Muscle of leg (tissue), 11 donors: ENCODE results near the gene SLC22A15. TPM values are rescaled to one million over a fixed set of nuclear protein-coding genes. Genes with fewer than 3 reads are reported as not detected.
"Not testable (repeated sequence)": the region's sequence is repeated elsewhere in the genome, so short reads cannot be mapped to it uniquely, and the experiment has no call there.

Experiments used
- DNase-seq: peaks from one replicate; pipeline ENCODE4 v3.0.0; 2013
- H3K27ac ChIP-seq: one replicate; pipeline ENCODE4 v1.5.1; 2013; ENCODE audit warnings: mild to moderate bottlenecking, low read length, control low read depth
- H3K27me3 ChIP-seq: one replicate; pipeline ENCODE4 v1.6.1; 2013; ENCODE audit warnings: low read length; ENCODE audit not compliant: control insufficient read depth, insufficient read depth
- H3K36me3 ChIP-seq: one replicate; pipeline ENCODE4 v1.6.1; 2013; ENCODE audit warnings: low read length; ENCODE audit not compliant: control insufficient read depth, insufficient read depth
- H3K4me1 ChIP-seq: one replicate; pipeline ENCODE4 v1.6.1; 2013; ENCODE audit warnings: low read length; ENCODE audit not compliant: control insufficient read depth, insufficient read depth
- H3K4me3 ChIP-seq: one replicate; pipeline ENCODE4 v1.5.1; 2013; ENCODE audit warnings: low read length, control low read depth
- H3K9me3 ChIP-seq: replicated peaks from 2 replicates; pipeline ENCODE4 v1.6.1; 2013; ENCODE audit warnings: low read depth, low read length; ENCODE audit not compliant: control insufficient read depth
- WGBS: methylation state at CpG from one replicate; pipeline ENCODE4 v1.1.5; 2013; ENCODE audit warnings: missing lambda C conversion rate; ENCODE audit not compliant: insufficient coverage; 5-methylcytosine and 5-hydroxymethylcytosine counted together
- polyA plus RNA-seq, 8 donors: library from polyadenylated mRNA; unstranded; fragments of 120-200 nt; gene quantifications; one replicate each; pipeline versions ENCODE4 v1.2.1 to v1.2.3, GENCODE V29; 2013; ENCODE audit warnings: inconsistent platforms in 1 of 8, low replicate concordance in 1 of 8; ENCODE audit not compliant: insufficient read length in 8 of 8, insufficient read depth in 1 of 8
- total RNA-seq: library from RNA; stranded (reverse); fragments of 120-200 nt; gene quantifications from one replicate; pipeline ENCODE4 v1.2.4, GENCODE V29; 2013

Gene SLC22A15
- total and polyA plus RNA-seq, 9 donors = 0.40 to 1.1 (median 0.53) TPM

- no peak overlapping the region for H3K27ac ChIP-seq
- no peak for DNase-seq
- no peaks in the 10 kb centered on the region for H3K9me3 ChIP-seq
- WGBS = no CpG with 5 or more reads among the region's 4 CpGs
- H3K36me3 ChIP-seq = no peaks in the 10 kb centered on the region
- no peak overlapping the region for H3K4me3 ChIP-seq
- H3K4me1 ChIP-seq = no peaks in the 10 kb centered on the region
- no peaks in the 10 kb centered on the region for H3K27me3 ChIP-seq
Observed at GRCh38 chr1:116026631-116027030, 50.3 kb downstream of the SLC22A15 start.

- 81% methylated on average over 5 of the region's 13 CpGs for WGBS
- no peaks in the 10 kb centered on the region for H3K9me3 ChIP-seq
- H3K36me3 ChIP-seq = no peaks in the 10 kb centered on the region
- no peaks in the 10 kb centered on the region for H3K4me1 ChIP-seq
- no peak overlapping the region for H3K4me3 ChIP-seq
- H3K27ac ChIP-seq = no peak overlapping the region
- no peak for DNase-seq
- no peaks in the 10 kb centered on the region for H3K27me3 ChIP-seq
Observed at GRCh38 chr1:116031302-116031835, 55.1 kb downstream of the SLC22A15 start.

GRCh38 chr1:116033322-116033721, 57.0 kb downstream of the SLC22A15 start:
- no peak for DNase-seq
- Histone ChIP-seq H3K4me3 (no peak overlapping the region), H3K27me3 (no peaks in the 10 kb centered on the region), H3K36me3 (no peaks in the 10 kb centered on the region), H3K27ac (no peak overlapping the region), H3K4me1 (no peaks in the 10 kb centered on the region), H3K9me3 (no peaks in the 10 kb centered on the region)
- no CpG with 5 or more reads among the region's 3 CpGs for WGBS

- no peak for DNase-seq
- H3K9me3 ChIP-seq = no peaks in the 10 kb centered on the region
- WGBS = 60% methylated on average over 1 of the region's 4 CpGs
- H3K4me3 ChIP-seq = no peak overlapping the region
- no peaks in the 10 kb centered on the region for H3K4me1 ChIP-seq
- H3K27me3 ChIP-seq = no peaks in the 10 kb centered on the region
- H3K36me3 ChIP-seq = no peaks in the 10 kb centered on the region
- H3K27ac ChIP-seq = no peak overlapping the region
Observed at GRCh38 chr1:116036255-116036654, 59.9 kb downstream of the SLC22A15 start.

GRCh38 chr1:116038679-116039078, 62.4 kb downstream of the SLC22A15 start:
- Histone ChIP-seq H3K9me3 (no peaks in the 10 kb centered on the region), H3K4me3 (no peak overlapping the region), H3K4me1 (no peaks in the 10 kb centered on the region), H3K27ac (no peak overlapping the region), H3K27me3 (no peaks in the 10 kb centered on the region), H3K36me3 (no peaks in the 10 kb centered on the region)
- no peak for DNase-seq
- WGBS = no CpG with 5 or more reads among the region's 2 CpGs

- H3K4me3 ChIP-seq = no peak overlapping the region
- H3K36me3 ChIP-seq = no peaks in the 10 kb centered on the region
- no peaks in the 10 kb centered on the region for H3K4me1 ChIP-seq
- H3K27ac ChIP-seq = no peak overlapping the region
- no peaks in the 10 kb centered on the region for H3K27me3 ChIP-seq
- no CpG with 5 or more reads among the region's 4 CpGs for WGBS
- no peaks in the 10 kb centered on the region for H3K9me3 ChIP-seq
- no peak for DNase-seq
Observed at GRCh38 chr1:116044071-116044470, 67.8 kb downstream of the SLC22A15 start.

GRCh38 chr1:116046933-116047332, 70.6 kb downstream of the SLC22A15 start:
- WGBS = 93% methylated on average over 5 of the region's 8 CpGs
- H3K36me3 ChIP-seq, H3K4me3 ChIP-seq, H3K4me1 ChIP-seq, H3K27me3 ChIP-seq, H3K27ac ChIP-seq, DNase-seq, H3K9me3 ChIP-seq: not testable (repeated sequence)

- not testable (repeated sequence) for H3K4me3 ChIP-seq, DNase-seq, H3K36me3 ChIP-seq, H3K4me1 ChIP-seq, H3K9me3 ChIP-seq, H3K27me3 ChIP-seq, H3K27ac ChIP-seq
- WGBS = 96% methylated on average over 9 of the region's 16 CpGs
Observed at GRCh38 chr1:116051896-116052295, 75.6 kb downstream of the SLC22A15 start.

GRCh38 chr1:116062201-116062600, 85.9 kb downstream of the SLC22A15 start:
- no CpG with 5 or more reads among the region's 1 CpG for WGBS
- no peak overlapping the region for H3K27ac ChIP-seq
- H3K4me3 ChIP-seq = no peak overlapping the region
- no peaks in the 10 kb centered on the region for H3K27me3 ChIP-seq
- no peaks in the 10 kb centered on the region for H3K4me1 ChIP-seq
- no peaks in the 10 kb centered on the region for H3K36me3 ChIP-seq
- DNase-seq = no peak
- H3K9me3 ChIP-seq = peaks cover 2% of the 10 kb centered on the region

GRCh38 chr1:116064616-116065015, 88.3 kb downstream of the SLC22A15 start:
- 67% methylated on average over 1 of the region's 2 CpGs for WGBS

More at GRCh38 chr1:116064616-116065015, 88.3 kb downstream of the SLC22A15 start:
- no peak overlapping the region for H3K4me3 ChIP-seq
- no peak overlapping the region for H3K27ac ChIP-seq
- H3K36me3 ChIP-seq = no peaks in the 10 kb centered on the region
- no peaks in the 10 kb centered on the region for H3K27me3 ChIP-seq
- DNase-seq = peak; percentile 13
- H3K9me3 ChIP-seq = no peaks in the 10 kb centered on the region
- peaks cover 3% of the 10 kb centered on the region for H3K4me1 ChIP-seq
